OCI-LY7 (cell line): ENCODE results near the gene LRRC4B. TPM values are rescaled to one million over a fixed set of nuclear protein-coding genes. Genes with fewer than 3 reads are reported as not detected.
"Not testable (repeated sequence)": the region's sequence is repeated elsewhere in the genome, so short reads cannot be mapped to it uniquely, and the experiment has no call there.

Experiments
- BruUV-seq: library from RNA; stranded (reverse); fragments of 400-500 nt; replicated peaks from 2 replicates; lab custom pipeline; 2021; lab: Mats Ljungman, UMichigan
- CTCF ChIA-PET: fragments of 300-600 bp; sonication (Branson Sonifier 250); formaldehyde crosslinking; loops from one replicate; lab custom pipeline; 2022; ENCODE audit warnings: antibody characterized with exemption; ENCODE audit not compliant: unreplicated experiment; lab: Charles Lee
- POLR2A ChIA-PET: fragments of 300-600 bp; sonication (Branson Sonifier 250); formaldehyde crosslinking; loops from one replicate; lab custom pipeline; 2022; ENCODE audit warnings: antibody characterized with exemption; lab: Charles Lee
- DNase-seq: peaks from one replicate; pipeline ENCODE4 v3.0.0-alpha.2; 2015; ENCODE audit warnings: low spot score
- H2AFZ ChIP-seq: fragments of 200-600 bp; sonication (generic), shearing (Covaris generic); 2 replicates; pipeline ENCODE4 v1.6.1; 2014; ENCODE audit warnings: mild to moderate bottlenecking, antibody characterized with exemption, low read length, moderate library complexity
- H3K27ac ChIP-seq: fragments of 200-600 bp; sonication (generic); 2 replicates; pipeline ENCODE4 v1.5.1; 2014; ENCODE audit warnings: mixed run types, low read depth, mild to moderate bottlenecking, moderate library complexity, low read length, inconsistent platforms; ENCODE audit not compliant: poor library complexity, severe bottlenecking
- H3K36me3 ChIP-seq: fragments of 200-600 bp; sonication (generic); 2 replicates; pipeline ENCODE4 v1.6.1; 2014; ENCODE audit warnings: mild to moderate bottlenecking, antibody characterized with exemption, low read length, moderate library complexity, mixed read lengths; ENCODE audit not compliant: insufficient read depth
- H3K4me1 ChIP-seq: fragments of 200-600 bp; sonication (generic); 2 replicates; pipeline ENCODE4 v1.5.1; 2014; ENCODE audit warnings: mild to moderate bottlenecking, low read length; ENCODE audit not compliant: insufficient read depth, poor library complexity, severe bottlenecking
- H3K4me2 ChIP-seq: fragments of 200-600 bp; sonication (generic); 2 replicates; pipeline ENCODE4 v1.6.1; 2014; ENCODE audit warnings: mild to moderate bottlenecking, low read length
- H3K4me3 ChIP-seq: fragments of 200-600 bp; sonication (generic); 2 replicates; pipeline ENCODE4 v1.5.1; 2014; ENCODE audit warnings: mild to moderate bottlenecking, low read depth, low read length; ENCODE audit not compliant: poor library complexity, severe bottlenecking
- H3K79me2 ChIP-seq: fragments of 200-600 bp; sonication (generic); 2 replicates; pipeline ENCODE4 v1.6.1; 2016; ENCODE audit warnings: low read depth, mild to moderate bottlenecking, low read length, moderate library complexity, mixed read lengths; ENCODE audit not compliant: insufficient read depth
- H3K9me2 ChIP-seq: fragments of 200-600 bp; sonication (generic); 2 replicates; pipeline ENCODE4 v1.6.1; 2016; ENCODE audit warnings: mild to moderate bottlenecking, low read length, mixed read lengths; ENCODE audit not compliant: insufficient read depth
- H3K9me3 ChIP-seq: fragments of 200-600 bp; sonication (generic); 2 replicates; pipeline ENCODE4 v1.6.1; 2014; ENCODE audit warnings: mild to moderate bottlenecking, mixed run types, low read length, mixed read lengths
- H4K20me1 ChIP-seq: fragments of 200-600 bp; sonication (generic); 2 replicates; pipeline ENCODE4 v1.6.1; 2014; ENCODE audit warnings: mild to moderate bottlenecking, antibody characterized with exemption, low read length, moderate library complexity, mixed read lengths; ENCODE audit not compliant: insufficient read depth
- EZH2phosphoT487 ChIP-seq: fragments of 200-600 bp; sonication (generic); IDR thresholded peaks from 2 replicates; pipeline ENCODE4 v1.6.1; 2018; ENCODE audit warnings: low read depth, borderline replicate concordance, mild to moderate bottlenecking, mixed run types, antibody characterized with exemption, low read length, moderate library complexity, mixed read lengths
- intact Hi-C: fragments of 100-400 bp; cut with micrococcal nuclease; formaldehyde crosslinking; loops from one replicate; pipeline ENCODE4 v1.10.0; 2022; ENCODE audit not compliant: unreplicated experiment
- total RNA-seq, 2 experiments: library from RNA; depleted of rRNA in 1 of 2; stranded (reverse); fragments of >200 nt in 1 of 2; shearing (Covaris generic) in 1 of 2; gene quantifications; 2 replicates each; pipeline ENCODE4 v1.2.3, GENCODE V29; 2014 to 2022
- TF ChIP-seq, protein P1 (sequence below): fragments of 200-600 bp; sonication (generic); conservative IDR thresholded peaks from 2 replicates; pipeline ENCODE4 v1.5.1; 2014; ENCODE audit warnings: mild to moderate bottlenecking, antibody characterized with exemption, low read length, moderate library complexity, mixed read lengths

The LRRC4B gene
- total RNA-seq, 2 experiments from 2014 or later = 0.29 TPM; not detected in 1

DNA sequence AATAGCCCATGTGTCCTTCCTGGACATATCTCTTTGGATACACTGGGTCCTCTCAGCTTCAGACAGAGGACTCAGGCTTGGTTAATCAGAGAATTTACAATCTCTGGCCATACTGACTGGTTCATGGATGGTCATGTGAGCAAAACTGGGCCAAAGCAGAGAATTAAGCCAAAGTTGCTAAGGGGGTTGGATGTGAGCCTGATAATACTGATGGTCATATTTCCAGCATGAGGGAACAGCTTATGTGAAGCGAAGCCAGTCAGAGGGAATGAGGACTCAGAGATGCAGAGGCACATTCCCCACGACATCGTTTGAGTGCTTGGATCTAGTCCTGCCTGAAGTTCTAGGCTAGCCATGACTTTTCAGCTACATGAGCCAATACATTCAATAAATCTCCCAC lies 22.0 kb upstream of the LRRC4B start:
- no peak overlapping the region for H2AFZ ChIP-seq
- H3K79me2 ChIP-seq = no peaks in the 10 kb centered on the region
- no peaks in the 10 kb centered on the region for H3K9me3 ChIP-seq
- H3K4me1 ChIP-seq = no peaks in the 10 kb centered on the region
- no peak overlapping the region for H3K4me2 ChIP-seq
- POLR2A ChIA-PET = no interaction called here
- no TSS peak for BruUV-seq
- TF ChIP-seq EZH2phosphoT487 = no peak
- TF ChIP-seq, protein P1, sequence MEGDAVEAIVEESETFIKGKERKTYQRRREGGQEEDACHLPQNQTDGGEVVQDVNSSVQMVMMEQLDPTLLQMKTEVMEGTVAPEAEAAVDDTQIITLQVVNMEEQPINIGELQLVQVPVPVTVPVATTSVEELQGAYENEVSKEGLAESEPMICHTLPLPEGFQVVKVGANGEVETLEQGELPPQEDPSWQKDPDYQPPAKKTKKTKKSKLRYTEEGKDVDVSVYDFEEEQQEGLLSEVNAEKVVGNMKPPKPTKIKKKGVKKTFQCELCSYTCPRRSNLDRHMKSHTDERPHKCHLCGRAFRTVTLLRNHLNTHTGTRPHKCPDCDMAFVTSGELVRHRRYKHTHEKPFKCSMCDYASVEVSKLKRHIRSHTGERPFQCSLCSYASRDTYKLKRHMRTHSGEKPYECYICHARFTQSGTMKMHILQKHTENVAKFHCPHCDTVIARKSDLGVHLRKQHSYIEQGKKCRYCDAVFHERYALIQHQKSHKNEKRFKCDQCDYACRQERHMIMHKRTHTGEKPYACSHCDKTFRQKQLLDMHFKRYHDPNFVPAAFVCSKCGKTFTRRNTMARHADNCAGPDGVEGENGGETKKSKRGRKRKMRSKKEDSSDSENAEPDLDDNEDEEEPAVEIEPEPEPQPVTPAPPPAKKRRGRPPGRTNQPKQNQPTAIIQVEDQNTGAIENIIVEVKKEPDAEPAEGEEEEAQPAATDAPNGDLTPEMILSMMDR = no peak
- H4K20me1 ChIP-seq = no peaks in the 10 kb centered on the region
- CTCF ChIA-PET = no interaction called here
- no peak for DNase-seq
- no peaks in the 10 kb centered on the region for H3K9me2 ChIP-seq
- H3K27ac ChIP-seq = no peak overlapping the region
- no peaks in the 10 kb centered on the region for H3K36me3 ChIP-seq
- H3K4me3 ChIP-seq = no peak overlapping the region
- intact Hi-C loops = no loop called here

DNA sequence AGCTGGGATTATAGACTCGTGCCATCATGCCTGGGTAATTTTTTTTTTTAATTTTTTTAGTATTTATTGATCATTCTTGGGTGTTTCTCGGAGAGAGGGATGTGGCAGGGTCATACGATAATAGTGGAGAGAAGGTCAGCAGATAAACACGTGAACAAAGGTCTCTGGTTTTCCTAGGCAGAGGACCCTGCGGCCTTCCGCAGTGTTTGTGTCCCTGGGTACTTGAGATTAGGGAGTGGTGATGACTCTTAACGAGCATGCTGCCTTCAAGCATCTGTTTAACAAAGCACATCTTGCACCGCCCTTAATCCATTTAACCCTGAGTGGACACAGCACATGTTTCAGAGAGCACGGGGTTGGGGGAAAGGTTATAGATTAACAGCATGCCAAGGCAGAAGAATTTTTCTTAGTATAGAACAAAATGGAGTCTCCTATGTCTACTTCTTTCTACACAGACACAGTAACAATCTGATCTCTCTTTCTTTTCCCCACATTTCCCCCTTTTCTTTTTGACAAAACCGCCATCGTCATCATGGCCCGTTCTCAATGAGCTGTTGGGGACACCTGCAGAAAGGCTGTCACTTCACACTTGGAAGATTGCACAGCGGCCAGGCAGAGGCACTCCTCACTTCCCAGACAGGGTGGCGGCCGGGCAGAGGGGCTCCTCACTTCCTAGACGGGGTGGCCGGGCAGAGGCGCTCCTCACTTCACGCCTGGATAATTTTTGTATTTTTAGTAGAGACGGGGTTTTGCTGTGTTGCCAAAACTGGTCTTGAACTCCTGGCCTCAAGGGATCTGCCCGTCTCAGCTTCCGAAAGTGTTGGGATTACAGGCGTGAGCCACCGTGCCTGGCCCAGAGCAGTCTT lies 13.8 kb upstream of the LRRC4B start:
- BruUV-seq, CTCF ChIA-PET: not testable (repeated sequence)

DNA sequence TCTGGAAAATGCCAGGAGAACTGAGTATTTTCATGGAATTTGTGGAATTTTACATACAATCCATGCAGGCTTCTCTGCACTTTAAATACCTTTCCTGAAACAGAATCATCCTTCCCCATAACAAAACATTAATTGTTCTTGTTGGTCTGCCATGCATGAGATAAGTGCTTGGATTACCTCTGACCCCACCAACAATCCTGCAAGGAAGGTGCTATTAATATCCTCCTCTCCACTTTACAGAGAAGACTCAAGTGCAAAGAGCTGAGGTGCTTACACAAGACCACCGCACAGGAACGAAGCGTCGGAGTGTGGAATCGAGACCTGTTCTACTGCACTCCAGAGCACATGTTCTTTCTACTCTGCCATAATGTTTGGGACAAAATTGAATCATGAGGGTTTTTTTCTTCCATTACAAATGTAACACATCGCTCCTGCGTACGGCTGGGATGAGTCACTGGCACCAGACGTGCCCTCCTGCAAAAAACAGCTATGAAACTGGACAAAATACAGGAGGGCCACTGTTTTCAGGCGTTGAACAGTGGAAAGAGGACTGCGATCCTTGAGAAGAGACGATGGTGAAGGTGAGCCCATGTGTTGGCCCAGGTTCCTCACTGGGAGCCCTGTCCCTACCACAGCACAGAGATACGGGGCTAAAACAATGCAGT lies 12.9 kb upstream of the LRRC4B start:
- Histone ChIP-seq H3K79me2 (no peaks in the 10 kb centered on the region), H4K20me1 (no peaks in the 10 kb centered on the region), H3K4me3 (no peak overlapping the region), H3K9me3 (no peaks in the 10 kb centered on the region), H3K4me2 (no peak overlapping the region), H3K4me1 (no peaks in the 10 kb centered on the region), H3K36me3 (no peaks in the 10 kb centered on the region), H3K9me2 (no peaks in the 10 kb centered on the region), H2AFZ (no peak overlapping the region), H3K27ac (no peak overlapping the region)
- intact Hi-C loops = no loop called here
- TF ChIP-seq, protein P1 = no peak
- no peak for TF ChIP-seq EZH2phosphoT487
- DNase-seq = no peak
- ChIA-PET POLR2A (no interaction called here), CTCF (no interaction called here)
- no TSS peak for BruUV-seq

More for the DNA sequence above, 13.8 kb upstream of the LRRC4B start:
- H3K79me2 ChIP-seq, H3K36me3 ChIP-seq, H3K4me3 ChIP-seq, DNase-seq, H3K4me1 ChIP-seq, H3K9me2 ChIP-seq, POLR2A ChIA-PET, H4K20me1 ChIP-seq, H3K9me3 ChIP-seq, intact Hi-C loops, H3K27ac ChIP-seq, H3K4me2 ChIP-seq, H2AFZ ChIP-seq: not testable (repeated sequence)
